ENCODE results near the gene PI4KB.

The PI4KB gene

GRCh38 chr1:151369302-151369610 lies 42.0 kb upstream of the PI4KB start:
- no peak for TF ChIP-seq CTCF (IDR thresholded peaks at IDR 0.05; ENCODE audit: borderline replicate concordance, insufficient read depth, low read depth, low read length)
- no peak overlapping the region for H3K4me3 ChIP-seq (ENCODE audit: low read depth, low read length)

GRCh38 chr1:151368393-151369301 lies 41.4 kb upstream of the PI4KB start:
- H3K4me3 ChIP-seq (ENCODE audit: low read depth, low read length) = no peak overlapping the region
- TF ChIP-seq CTCF (IDR thresholded peaks at IDR 0.05; ENCODE audit: borderline replicate concordance, insufficient read depth, low read depth, low read length) = no peak

GRCh38 chr1:151367658-151368392 lies 40.6 kb upstream of the PI4KB start:
- TF ChIP-seq CTCF (IDR thresholded peaks at IDR 0.05; ENCODE audit: borderline replicate concordance, insufficient read depth, low read depth, low read length) = no peak
- H3K4me3 ChIP-seq (ENCODE audit: low read depth, low read length) = no peak overlapping the region

- H3K4me3 ChIP-seq (ENCODE audit: low read depth, low read length) = no peak overlapping the region
- TF ChIP-seq CTCF (IDR thresholded peaks at IDR 0.05; ENCODE audit: borderline replicate concordance, insufficient read depth, low read depth, low read length) = 0 out of 2 replicates have a peak, but pooled peaks have one; percentile 16
These were observed 37.8 kb upstream of the PI4KB start for GRCh38 chr1:151364996-151365395.

GRCh38 chr1:151362308-151363155 lies 35.3 kb upstream of the PI4KB start:
- TF ChIP-seq CTCF (IDR thresholded peaks at IDR 0.05; ENCODE audit: borderline replicate concordance, insufficient read depth, low read depth, low read length) = no peak
- H3K4me3 ChIP-seq (ENCODE audit: low read depth, low read length) = no peak overlapping the region

GRCh38 chr1:151361883-151362282 lies 34.7 kb upstream of the PI4KB start:
- no peak for TF ChIP-seq CTCF (IDR thresholded peaks at IDR 0.05; ENCODE audit: borderline replicate concordance, insufficient read depth, low read depth, low read length)
- no peak overlapping the region for H3K4me3 ChIP-seq (ENCODE audit: low read depth, low read length)

All from GM12875 (cell line).